Heart right ventricle (tissue), 16 donors: ENCODE data around the gene TMEM181. TPM values are rescaled to one million over a fixed set of nuclear protein-coding genes. Genes with fewer than 3 reads are reported as not detected.
"Not testable (repeated sequence)": the region's sequence is repeated elsewhere in the genome, so short reads cannot be mapped to it uniquely, and the experiment has no call there.

Experiments
- ATAC-seq, 8 donors: fragments of 200-7000 bp; cut with Tn5 transposase; one replicate each; pipeline ENCODE4 v1.9.1; 2020; ENCODE audit warnings: mild to moderate bottlenecking in 8 of 8, moderate library complexity in 8 of 8, moderate number of reproducible peaks in 1 of 8
- DNase-seq, 2 donors: peaks; one replicate each; pipeline ENCODE4 v3.0.0-alpha.2; 2020
- H3K27ac ChIP-seq, 10 donors: fragments of 200-600 bp; sonication (generic) in 2 of 10; one replicate each; pipeline versions ENCODE4 v1.5.0 to v1.8.0; 2020 to 2022; ENCODE audit warnings: mild to moderate bottlenecking in 3 of 10
- H3K27me3 ChIP-seq, 7 donors: fragments of 200-600 bp; one replicate each; pipeline ENCODE4 v1.8.0; 2021 to 2022; ENCODE audit warnings: mild to moderate bottlenecking in 2 of 7
- H3K36me3 ChIP-seq, 9 donors: fragments of 200-600 bp; sonication (generic) in 1 of 9; one replicate each; pipeline versions ENCODE4 v1.5.0 to v1.8.0; 2020 to 2022; ENCODE audit warnings: mild to moderate bottlenecking in 2 of 9
- H3K4me1 ChIP-seq, 9 donors: fragments of 200-600 bp; sonication (generic) in 1 of 9; one replicate each; pipeline versions ENCODE4 v1.5.0 to v1.8.0; 2020 to 2022; ENCODE audit warnings: mild to moderate bottlenecking in 4 of 9
- H3K4me3 ChIP-seq, 10 donors: fragments of 200-600 bp; sonication (generic) in 2 of 10; one replicate each; pipeline versions ENCODE4 v1.5.0 to v1.8.0; 2020 to 2022; ENCODE audit warnings: mild to moderate bottlenecking in 7 of 10, moderate library complexity in 2 of 10
- H3K9me3 ChIP-seq, 11 donors: fragments of 200-600 bp in 10 of 11; sonication (generic) in 2 of 11; one replicate each; pipeline versions ENCODE4 v1.5.0 to v1.8.0; 2013 to 2022; ENCODE audit warnings: mild to moderate bottlenecking in 2 of 11, control low read depth in 1 of 11, moderate library complexity in 1 of 11
- CTCF ChIP-seq, 9 donors: fragments of 200-600 bp; sonication (generic) in 2 of 9; IDR thresholded peaks; one replicate each; pipeline versions ENCODE4 v1.5.0 to v1.8.0; 2021 to 2022; ENCODE audit warnings: antibody characterized with exemption in 9 of 9, mild to moderate bottlenecking in 5 of 9, moderate library complexity in 1 of 9
- WGBS, 2 donors: extraction: QIAGEN DNeasy Blood & Tissue Kit; methylation state at CpG; one replicate each; pipeline ENCODE4 v1.1.7; 2013; ENCODE audit warnings: inconsistent platforms in 1 of 2; 5-methylcytosine and 5-hydroxymethylcytosine counted together
- intact Hi-C, 10 donors: fragments of 100-400 bp; cut with DNase I; formaldehyde crosslinking; loops; one replicate each; pipeline versions ENCODE4 v1.11.1 to v1.14.2; 2022
- polyA plus RNA-seq, 2 donors: library from polyadenylated mRNA; stranded (reverse); fragments of 200-250 nt; gene quantifications; one replicate each; pipeline ENCODE4 v1.2.3, GENCODE V29; 2013
- total RNA-seq, 10 donors: library from RNA; stranded (reverse); fragmentation: NEBNext Ultra II Directional in 3 of 10; extraction: Animal tissue kit (Norgen Biotek cat#: 25700) in 3 of 10; gene quantifications; one replicate each; pipeline versions ENCODE4 v1.2.1 to v1.2.4, GENCODE V29; 2021 to 2023
- donor health status: Arrhythmogenic right ventricular cardiomyopathy.
- donor health status: ischemic (EF 13 %, LVEDD 7.1; RV severe dilation, severe dysfunction).
- donor health status: healthy with polysubstance abuse.
- donor health status: DM: no; HTN: yes; CAD: no.
- donor health status: DM: no; HTN: no; CAD: no.
- donor health status: ischemic (EF 25% LVEDD 6.9; RV normal size, moderate dysfunction).
- donor health status: ischemic (EF 25% LVEDD 5.7; RV mildly dilated, moderate dysfunction).
- donor health status: healthy.
- donor health status: DM: yes; HTN: yes; CAD: no.
- donor health status: Ischemic cardiomyopathy.
- donor health status: ischemic (EF 35%, LVEDD 5.7; RV mildly dilated, moderate dysfunction).
- donor health status: nonischemic (EF 11% LVEDD 7.7; RV severe dilation, severe dysfunction).
- donor health status: DM: yes; HTN: yes; CAD: no.
- donor health status: PGD.
- donor health status: ischemic (EF 29% LVEDD 5.4; RV normal size, mild dysfunction).
- donor health status: nonischemic (EF 23%, LVEDD 6.1; RV moderate dilation, normal function).

TMEM181 gene
- total and polyA plus RNA-seq, 12 donors, result 5.9 to 13.4 (median 9.6) TPM

- Histone ChIP-seq H3K4me1 (peaks cover 8 to 35% (median 24%) of the 10 kb centered on the region in 9 donors), H3K36me3 (peaks cover 0 to 93% (median 14%) of the 10 kb centered on the region in 9 donors), H3K9me3 (no peaks in the 10 kb centered on the region), H3K4me3 (peak overlapping the region in 4 of 10 donors; percentile 3 to 17 (median 12)), H3K27ac (peak overlapping the region; percentile 38 to 84 (median 74)), H3K27me3 (no peaks in the 10 kb centered on the region)
- ATAC-seq, result peak in 7 of 8 donors; percentile 21 to 58 (median 39)
- DNase-seq, result peak in 1 of 2 donors; percentile 69
- no peak for TF ChIP-seq CTCF (IDR thresholded peaks at IDR 0.05)
- intact Hi-C loops, result loop anchor here in 4 of 10 donors (5.0 to 10.0 kb wide), 2 partner anchors 61 to 64 kb away; no protein-coding TSS in a partner anchor
- WGBS, 2 donors, result 58 to 67% methylated on average over 19 of the region's 19 CpGs
Measured at GRCh38 chr6:158630938-158631616, 71.2 kb downstream of the TMEM181 start.

- 24 to 26% methylated on average over 19 of the region's 19 CpGs for WGBS, 2 donors
- ATAC-seq (peak; percentile 86 to 94 (median 92)), DNase-seq (peak; percentile 81)
- Histone ChIP-seq H3K27me3 (no peaks in the 10 kb centered on the region), H3K4me3 (peak overlapping the region in 4 of 10 donors; percentile 3 to 17 (median 12)), H3K9me3 (no peaks in the 10 kb centered on the region), H3K27ac (peak overlapping the region; percentile 38 to 84 (median 74)), H3K4me1 (peaks cover 8 to 35% (median 24%) of the 10 kb centered on the region in 9 donors), H3K36me3 (peaks cover 0 to 93% (median 21%) of the 10 kb centered on the region in 9 donors)
- TF ChIP-seq CTCF (IDR thresholded peaks at IDR 0.05), result no peak
- intact Hi-C loops, result loop anchor here in 4 of 10 donors (5.0 to 10.0 kb wide), 2 partner anchors 60 to 63 kb away; no protein-coding TSS in a partner anchor
Measured at GRCh38 chr6:158631678-158632537, 72.0 kb downstream of the TMEM181 start.

DNA sequence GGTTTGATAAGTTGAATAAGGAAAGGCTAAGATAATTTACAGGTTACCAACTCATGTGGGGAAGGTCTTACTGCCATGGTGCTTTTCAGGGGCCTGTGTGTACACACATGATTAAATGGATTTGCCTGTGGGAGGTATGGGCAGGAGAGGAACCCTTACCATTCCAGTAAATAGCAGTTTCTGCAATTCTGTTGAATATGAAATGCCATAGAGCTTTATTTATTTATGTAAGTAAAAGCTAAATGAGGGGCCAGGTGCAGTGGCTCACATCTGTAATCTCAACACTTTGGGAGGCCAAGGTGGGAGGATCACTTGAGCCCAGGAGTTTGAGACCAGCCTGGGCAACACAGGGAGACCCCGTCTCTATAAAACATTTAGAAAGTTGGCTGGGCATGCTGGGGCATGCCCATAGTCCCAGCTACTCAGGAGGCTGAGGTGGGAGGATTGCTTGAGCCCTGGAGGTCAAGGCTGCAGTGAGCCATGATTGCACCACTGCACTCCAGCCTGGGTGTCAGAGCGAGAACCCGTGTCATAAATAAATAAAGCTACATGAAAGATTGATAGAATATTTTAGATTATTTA is 72.7 kb downstream of the TMEM181 start:
- not testable (repeated sequence) for DNase-seq, ATAC-seq, H3K27me3 ChIP-seq, H3K9me3 ChIP-seq, H3K4me3 ChIP-seq
- intact Hi-C loops, result loop anchor here in 4 of 10 donors (5.0 to 10.0 kb wide), 2 partner anchors 60 to 62 kb away; no protein-coding TSS in a partner anchor
- Histone ChIP-seq H3K36me3 (peaks cover 0 to 93% (median 24%) of the 10 kb centered on the region in 9 donors), H3K4me1 (peaks cover 8 to 35% (median 21%) of the 10 kb centered on the region in 9 donors), H3K27ac (peak overlapping the region in 9 of 10 donors; percentile 38 to 84 (median 77))
- WGBS, 2 donors, result 94 to 98% methylated on average over 3 of the region's 3 CpGs

DNA sequence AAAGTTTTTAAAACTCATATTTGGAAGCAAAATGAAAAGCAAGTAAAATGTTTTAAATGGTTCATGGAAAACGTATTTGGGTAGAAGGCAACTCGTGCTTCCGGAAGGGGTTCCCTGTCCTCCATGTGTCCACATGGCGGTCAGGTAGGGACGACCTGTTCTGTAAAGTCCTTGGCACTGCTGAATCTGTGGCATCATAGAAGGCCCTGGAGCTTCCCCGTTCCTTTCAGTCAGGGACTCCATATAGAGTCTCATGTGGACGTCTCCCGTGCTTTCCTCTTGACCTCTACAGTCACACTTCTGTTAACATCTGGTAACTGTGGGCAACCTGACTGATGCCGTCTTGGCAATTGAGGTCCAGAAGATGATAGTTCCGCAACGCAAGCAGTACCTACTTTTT is 73.2 kb downstream of the TMEM181 start:
- Histone ChIP-seq H3K9me3 (no peaks in the 10 kb centered on the region), H3K27ac (peak overlapping the region in 2 of 10 donors; percentile 71 to 84), H3K27me3 (no peaks in the 10 kb centered on the region), H3K4me3 (no peak overlapping the region), H3K4me1 (peaks cover 8 to 36% (median 22%) of the 10 kb centered on the region in 9 donors), H3K36me3 (peaks cover 0 to 92% (median 24%) of the 10 kb centered on the region in 9 donors)
- no peak for TF ChIP-seq CTCF (IDR thresholded peaks at IDR 0.05)
- DNase-seq (no peak), ATAC-seq (no peak)
- intact Hi-C loops, result loop anchor here in 4 of 10 donors (5.0 to 10.0 kb wide), 2 partner anchors 59 to 62 kb away; no protein-coding TSS in a partner anchor
- WGBS, 2 donors, result 94 to 95% methylated on average over 11 of the region's 11 CpGs
